Mesenchymal stem cell (in vitro differentiated cells and primary cell): ENCODE measurements around the gene CCND3.
A peak's percentile ranks its signal among the peaks of the same experiment; 100 is the strongest.

Experiments
- DNase-seq: peaks from one replicate; pipeline ENCODE4 v3.0.0-alpha.2; 2013
- H2AFZ ChIP-seq: one replicate; pipeline ENCODE4 v1.6.1; 2013; ENCODE audit warnings: low read depth, mild to moderate bottlenecking, control low read depth, inconsistent platforms, low read length, moderate library complexity
- H2AK5ac ChIP-seq: 2 replicates; pipeline ENCODE4 v1.6.1; 2013; ENCODE audit warnings: low read length, moderate library complexity, mild to moderate bottlenecking, inconsistent platforms; ENCODE audit not compliant: severe bottlenecking
- H2BK120ac ChIP-seq: one replicate; pipeline ENCODE4 v1.6.1; 2013; ENCODE audit warnings: low read depth, mild to moderate bottlenecking, inconsistent platforms, low read length, moderate library complexity
- H2BK12ac ChIP-seq, 2 experiments: one replicate each; pipeline ENCODE4 v1.6.1; 2013; ENCODE audit warnings: inconsistent platforms in 2 of 2, low read length in 2 of 2, mild to moderate bottlenecking in 2 of 2, moderate library complexity in 2 of 2, control low read depth in 1 of 2
- H2BK15ac ChIP-seq: one replicate; pipeline ENCODE4 v1.6.1; 2013; ENCODE audit warnings: mild to moderate bottlenecking, low read depth, inconsistent platforms; ENCODE audit not compliant: poor library complexity, severe bottlenecking
- H2BK5ac ChIP-seq: 2 replicates; pipeline ENCODE4 v1.6.1; 2013; ENCODE audit warnings: low read depth, mild to moderate bottlenecking, low read length, control low read depth, inconsistent platforms; ENCODE audit not compliant: poor library complexity, severe bottlenecking
- H3K14ac ChIP-seq, 2 experiments: one replicate each; pipeline ENCODE4 v1.6.1; 2013; ENCODE audit warnings: inconsistent platforms in 2 of 2, low read length in 2 of 2, control low read depth in 1 of 2, mild to moderate bottlenecking in 1 of 2, moderate library complexity in 1 of 2
- H3K18ac ChIP-seq, 2 experiments: one replicate each; pipeline ENCODE4 v1.6.1; 2013; ENCODE audit warnings: inconsistent platforms in 2 of 2, low read length in 2 of 2, control low read depth in 1 of 2, low read depth in 1 of 2, mild to moderate bottlenecking in 1 of 2
- H3K23ac ChIP-seq, 2 experiments: one replicate each; pipeline ENCODE4 v1.6.1; 2013; ENCODE audit warnings: inconsistent platforms in 2 of 2, low read length in 2 of 2, mild to moderate bottlenecking in 2 of 2, moderate library complexity in 2 of 2, control low read depth in 1 of 2
- H3K27ac ChIP-seq: 2 replicates; pipeline ENCODE4 v1.5.1; 2013; ENCODE audit warnings: mild to moderate bottlenecking, moderate library complexity, low read length, control low read depth, inconsistent platforms; ENCODE audit not compliant: poor library complexity, severe bottlenecking
- H3K27me3 ChIP-seq, 2 experiments: 2 replicates each; pipeline versions ENCODE4 v1.6.1 to v1.7.0; 2013; ENCODE audit warnings: low read length in 2 of 2, mild to moderate bottlenecking in 2 of 2, moderate library complexity in 2 of 2, control low read depth in 1 of 2, inconsistent platforms in 1 of 2; ENCODE audit not compliant: control insufficient read depth in 1 of 2, insufficient read depth in 1 of 2
- H3K36me3 ChIP-seq, 2 experiments: 2 replicates each; pipeline versions ENCODE4 v1.6.1 to v1.7.0; 2013; ENCODE audit warnings: low read length in 2 of 2, control low read depth in 1 of 2, inconsistent platforms in 1 of 2, low read depth in 1 of 2, mild to moderate bottlenecking in 1 of 2; ENCODE audit not compliant: insufficient read depth in 2 of 2, control insufficient read depth in 1 of 2
- H3K4ac ChIP-seq, 2 experiments: one replicate each; pipeline ENCODE4 v1.6.1; 2013; ENCODE audit warnings: inconsistent platforms in 2 of 2, low read length in 2 of 2, mild to moderate bottlenecking in 2 of 2, moderate library complexity in 2 of 2, control low read depth in 1 of 2, low read depth in 1 of 2
- H3K4me1 ChIP-seq: 2 replicates; pipeline ENCODE4 v1.6.1; 2013; ENCODE audit warnings: low read depth, low read length, control low read depth; ENCODE audit not compliant: control insufficient read depth, insufficient read depth
- H3K4me2 ChIP-seq: 2 replicates; pipeline ENCODE4 v1.6.1; 2013; ENCODE audit warnings: low read length, mild to moderate bottlenecking, inconsistent platforms; ENCODE audit not compliant: poor library complexity, severe bottlenecking
- H3K4me3 ChIP-seq, 2 experiments: 2 replicates each; pipeline versions ENCODE4 v1.5.1 to v1.7.0; 2013; ENCODE audit warnings: low read length in 2 of 2, mild to moderate bottlenecking in 2 of 2, control low read depth in 1 of 2, low read depth in 1 of 2; ENCODE audit not compliant: insufficient read depth in 1 of 2
- H3K79me1 ChIP-seq: replicated peaks from 2 replicates; pipeline ENCODE4 v1.6.1; 2013; ENCODE audit warnings: mild to moderate bottlenecking, control low read depth, low read length, inconsistent platforms; ENCODE audit not compliant: poor library complexity, severe bottlenecking
- H3K9ac ChIP-seq: 2 replicates; pipeline ENCODE4 v1.7.0; 2013; ENCODE audit warnings: mild to moderate bottlenecking, low read length, moderate library complexity
- H3K9me3 ChIP-seq: 2 replicates; pipeline ENCODE4 v1.7.0; 2013; ENCODE audit warnings: mild to moderate bottlenecking, low read length; ENCODE audit not compliant: control insufficient read depth
- H4K8ac ChIP-seq: one replicate; pipeline ENCODE4 v1.6.1; 2013; ENCODE audit warnings: inconsistent platforms, mild to moderate bottlenecking, low read length, moderate library complexity
- H4K91ac ChIP-seq: one replicate; pipeline ENCODE4 v1.6.1; 2013; ENCODE audit warnings: mild to moderate bottlenecking, low read length, inconsistent platforms
- WGBS: methylation state at CpG from one replicate; pipeline ENCODE4 v1.1.7; 2013; ENCODE audit warnings: mixed read lengths; 5-methylcytosine and 5-hydroxymethylcytosine counted together

The CCND3 gene

GRCh38 chr6:41914343-41914742 lies 27.3 kb downstream of the CCND3 start:
- Histone ChIP-seq H4K91ac (no peak overlapping the region), H3K9ac (no peak overlapping the region), H3K9me3 (no peaks in the 10 kb centered on the region), H3K4me1 (peaks cover 10% of the 10 kb centered on the region), H2AK5ac (no peak overlapping the region), H3K36me3 (peaks cover 19 to 57% of the 10 kb centered on the region in 2 experiments), H4K8ac (no peak overlapping the region), H2AFZ (no peak overlapping the region), H3K27ac (peak overlapping the region; percentile 28), H2BK5ac (no peak overlapping the region), H3K23ac (no peak overlapping the region), H3K18ac (no peak overlapping the region), H3K14ac (no peak overlapping the region), H3K4ac (no peak overlapping the region), H3K4me2 (no peak overlapping the region), H2BK120ac (no peak overlapping the region), H2BK12ac (no peak overlapping the region), H3K79me1 (peaks cover 32% of the 10 kb centered on the region), H3K4me3 (no peak overlapping the region), H3K27me3 (no peaks in the 10 kb centered on the region), H2BK15ac (no peak overlapping the region)
- 100% methylated on average over 2 of the region's 2 CpGs for WGBS
- no peak for DNase-seq

- peaks cover 41% of the 10 kb centered on the region for H3K79me1 ChIP-seq
- no peak overlapping the region for H2AFZ ChIP-seq
- H4K8ac ChIP-seq: no peak overlapping the region
- peaks cover 33 to 84% of the 10 kb centered on the region in 2 experiments for H3K36me3 ChIP-seq
- H2BK12ac ChIP-seq: no peak overlapping the region
- H2BK15ac ChIP-seq: no peak overlapping the region
- H3K27ac ChIP-seq: no peak overlapping the region
- H3K4ac ChIP-seq: no peak overlapping the region
- no peak overlapping the region for H2BK120ac ChIP-seq
- H3K27me3 ChIP-seq: no peaks in the 10 kb centered on the region
- no peak overlapping the region for H3K18ac ChIP-seq
- no peak overlapping the region for H3K23ac ChIP-seq
- H3K14ac ChIP-seq: no peak overlapping the region
- no peaks in the 10 kb centered on the region for H3K9me3 ChIP-seq
- no CpG with 5 or more reads among the region's 1 CpG for WGBS
- no peak overlapping the region for H3K4me3 ChIP-seq
- H3K4me2 ChIP-seq: no peak overlapping the region
- no peak overlapping the region for H4K91ac ChIP-seq
- DNase-seq: no peak
- H2BK5ac ChIP-seq: no peak overlapping the region
- no peaks in the 10 kb centered on the region for H3K4me1 ChIP-seq
- no peak overlapping the region for H2AK5ac ChIP-seq
- H3K9ac ChIP-seq: no peak overlapping the region
Observed at GRCh38 chr6:41909727-41910126, 31.9 kb downstream of the CCND3 start.

GRCh38 chr6:41901882-41902519 lies 39.6 kb downstream of the CCND3 start:
- no peak overlapping the region for H2AK5ac ChIP-seq
- H3K9me3 ChIP-seq: no peaks in the 10 kb centered on the region
- WGBS: 96% methylated on average over 1 of the region's 1 CpG

GRCh38 chr6:41900861-41901260 lies 40.7 kb downstream of the CCND3 start:
- Histone ChIP-seq H4K8ac (no peak overlapping the region), H2BK5ac (no peak overlapping the region), H3K4me3 (no peak overlapping the region), H3K23ac (no peak overlapping the region), H2AK5ac (no peak overlapping the region), H3K27ac (no peak overlapping the region), H3K9me3 (no peaks in the 10 kb centered on the region), H3K9ac (no peak overlapping the region), H3K27me3 (no peaks in the 10 kb centered on the region), H2AFZ (no peak overlapping the region), H2BK120ac (no peak overlapping the region), H3K4me1 (no peaks in the 10 kb centered on the region), H4K91ac (no peak overlapping the region), H3K79me1 (peaks cover 10% of the 10 kb centered on the region), H3K18ac (no peak overlapping the region), H3K36me3 (peaks cover 13 to 21% of the 10 kb centered on the region in 2 experiments), H3K4ac (no peak overlapping the region), H3K14ac (no peak overlapping the region), H2BK12ac (no peak overlapping the region), H3K4me2 (no peak overlapping the region), H2BK15ac (no peak overlapping the region)
- no peak for DNase-seq
- 93% methylated on average over 1 of the region's 1 CpG for WGBS

More at GRCh38 chr6:41901882-41902519, 39.6 kb downstream of the CCND3 start:
- Histone ChIP-seq H2AFZ (no peak overlapping the region), H2BK5ac (no peak overlapping the region), H3K27ac (no peak overlapping the region), H3K9ac (no peak overlapping the region), H3K18ac (no peak overlapping the region), H3K36me3 (peaks cover 19 to 33% of the 10 kb centered on the region in 2 experiments), H3K4me3 (no peak overlapping the region), H3K79me1 (peaks cover 13% of the 10 kb centered on the region), H4K91ac (no peak overlapping the region), H4K8ac (no peak overlapping the region), H3K4me1 (no peaks in the 10 kb centered on the region), H2BK120ac (no peak overlapping the region), H2BK12ac (no peak overlapping the region), H2BK15ac (no peak overlapping the region), H3K4me2 (no peak overlapping the region), H3K14ac (no peak overlapping the region), H3K27me3 (no peaks in the 10 kb centered on the region), H3K4ac (no peak overlapping the region), H3K23ac (no peak overlapping the region)
- peak; percentile 18 for DNase-seq
